ENCODE data around the gene SPG7. TPM values are rescaled to one million over a fixed set of nuclear protein-coding genes. Genes with fewer than 3 reads are reported as not detected.

The SPG7 gene
- total and polyA plus RNA-seq, 2 experiments from 2014 or later, result 108 to 222 TPM

DNA sequence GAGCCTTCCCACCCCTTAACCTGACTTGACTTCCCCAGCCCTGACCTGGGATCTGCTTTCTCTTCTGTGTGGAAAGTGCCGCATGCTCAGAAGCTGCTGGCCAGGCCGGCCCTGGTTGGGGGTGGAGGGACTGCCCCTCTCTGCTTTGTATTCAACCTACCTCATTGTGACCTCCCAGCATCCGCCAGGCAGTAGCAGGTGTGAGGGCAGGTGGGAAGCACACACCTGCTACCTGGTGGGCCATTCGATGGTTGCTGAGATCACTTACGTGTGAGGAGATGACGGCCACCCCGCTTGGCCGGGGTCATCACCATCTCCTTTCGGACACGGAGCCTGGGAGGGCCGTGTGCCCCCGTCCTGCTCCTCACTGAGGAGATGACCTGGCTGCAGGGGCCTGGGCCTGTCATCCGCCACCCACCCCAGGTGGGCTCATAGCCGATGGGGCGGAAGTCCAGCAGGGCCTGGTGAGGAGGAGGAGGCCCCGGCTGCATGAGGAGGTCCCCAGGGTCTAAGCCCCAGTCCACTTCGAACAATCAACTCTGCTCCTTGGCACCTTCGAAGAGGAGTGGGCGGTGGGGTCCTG lies 74.5 kb downstream of the SPG7 start:
- Histone ChIP-seq H3K36me3 (replicated peaks; ENCODE audit: insufficient read depth, low read depth) (no peaks in the 10 kb centered on the region), H3K4me1 (ENCODE audit: insufficient read depth) (no peaks in the 10 kb centered on the region), H4K20me1 (ENCODE audit: insufficient read depth, poor library complexity, severe bottlenecking) (no peaks in the 10 kb centered on the region), H3K27ac (peak overlapping the region; percentile 12), H3K9me3 (ENCODE audit: low read depth) (no peaks in the 10 kb centered on the region), H2AFZ (no peak overlapping the region), H3K27me3 (no peaks in the 10 kb centered on the region), H3K79me2 (no peaks in the 10 kb centered on the region), H3K9me2 (replicated peaks; ENCODE audit: insufficient read depth) (no peaks in the 10 kb centered on the region), H3K4me3 (no peak overlapping the region), H3K4me2 (no peak overlapping the region)
- WGBS (ENCODE audit: low lambda C conversion rate, missing lambda C conversion rate), result 97% methylated on average over 19 of the region's 19 CpGs
- DNase-seq (ENCODE audit: low spot score), result no peak
- TF ChIP-seq, protein P1, sequence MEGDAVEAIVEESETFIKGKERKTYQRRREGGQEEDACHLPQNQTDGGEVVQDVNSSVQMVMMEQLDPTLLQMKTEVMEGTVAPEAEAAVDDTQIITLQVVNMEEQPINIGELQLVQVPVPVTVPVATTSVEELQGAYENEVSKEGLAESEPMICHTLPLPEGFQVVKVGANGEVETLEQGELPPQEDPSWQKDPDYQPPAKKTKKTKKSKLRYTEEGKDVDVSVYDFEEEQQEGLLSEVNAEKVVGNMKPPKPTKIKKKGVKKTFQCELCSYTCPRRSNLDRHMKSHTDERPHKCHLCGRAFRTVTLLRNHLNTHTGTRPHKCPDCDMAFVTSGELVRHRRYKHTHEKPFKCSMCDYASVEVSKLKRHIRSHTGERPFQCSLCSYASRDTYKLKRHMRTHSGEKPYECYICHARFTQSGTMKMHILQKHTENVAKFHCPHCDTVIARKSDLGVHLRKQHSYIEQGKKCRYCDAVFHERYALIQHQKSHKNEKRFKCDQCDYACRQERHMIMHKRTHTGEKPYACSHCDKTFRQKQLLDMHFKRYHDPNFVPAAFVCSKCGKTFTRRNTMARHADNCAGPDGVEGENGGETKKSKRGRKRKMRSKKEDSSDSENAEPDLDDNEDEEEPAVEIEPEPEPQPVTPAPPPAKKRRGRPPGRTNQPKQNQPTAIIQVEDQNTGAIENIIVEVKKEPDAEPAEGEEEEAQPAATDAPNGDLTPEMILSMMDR (IDR thresholded peaks at IDR 0.05; ENCODE audit: poor library complexity), result no peak
- TF ChIP-seq EZH2 (IDR thresholded peaks at IDR 0.05; ENCODE audit: borderline replicate concordance) (no peak), EZH2phosphoT487 (IDR thresholded peaks at IDR 0.05; ENCODE audit: low read depth, severe bottlenecking, unreplicated experiment) (no peak)

DNA sequence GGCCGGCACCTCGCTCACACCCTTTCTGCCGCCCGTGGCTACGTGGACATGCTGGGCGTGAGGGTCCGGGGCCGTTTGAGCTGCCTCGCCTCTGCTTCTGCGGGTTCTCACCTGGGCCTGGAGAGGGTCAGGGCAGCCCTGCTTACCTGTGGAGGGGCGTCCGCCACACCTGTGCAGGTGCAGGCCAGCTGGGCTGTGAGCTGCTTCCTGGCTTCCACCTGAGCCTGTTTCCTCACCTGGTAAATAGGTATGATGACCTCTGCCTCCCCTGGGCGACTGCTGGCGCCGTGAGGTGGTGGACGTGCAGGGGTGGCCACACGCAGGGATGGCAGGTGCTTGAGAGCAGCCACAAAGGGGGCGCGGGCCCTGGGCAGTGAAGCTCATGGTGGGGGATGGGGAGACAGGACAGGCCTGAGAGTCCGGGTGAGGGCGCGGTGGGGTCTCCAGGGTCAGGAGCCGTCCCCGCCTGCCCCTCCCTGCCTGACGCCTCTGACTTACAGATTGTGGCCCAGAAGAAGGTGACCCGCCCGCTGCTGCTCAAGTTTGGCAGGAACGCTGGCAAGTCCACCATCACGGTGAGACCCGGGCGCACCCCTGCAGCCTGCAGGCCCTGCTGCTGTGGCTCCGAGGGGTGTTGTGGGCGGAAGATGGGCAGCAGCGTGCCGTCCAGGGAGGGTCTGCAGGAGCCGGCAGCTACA lies 75.1 kb downstream of the SPG7 start:
- no peak overlapping the region for H3K4me3 ChIP-seq
- no peaks in the 10 kb centered on the region for H3K36me3 ChIP-seq (replicated peaks; ENCODE audit: insufficient read depth, low read depth)
- no peak overlapping the region for H3K27ac ChIP-seq
- H3K9me2 ChIP-seq (replicated peaks; ENCODE audit: insufficient read depth), result no peaks in the 10 kb centered on the region
- WGBS (ENCODE audit: low lambda C conversion rate, missing lambda C conversion rate), result 92% methylated on average over 31 of the region's 36 CpGs
- DNase-seq (ENCODE audit: low spot score), result no peak
- TF ChIP-seq EZH2phosphoT487 (IDR thresholded peaks at IDR 0.05; ENCODE audit: low read depth, severe bottlenecking, unreplicated experiment) (no peak), EZH2 (IDR thresholded peaks at IDR 0.05; ENCODE audit: borderline replicate concordance) (no peak)
- TF ChIP-seq, protein P1 (IDR thresholded peaks at IDR 0.05; ENCODE audit: poor library complexity), result no peak
- H3K27me3 ChIP-seq, result no peaks in the 10 kb centered on the region
- no peak overlapping the region for H3K4me2 ChIP-seq
- H3K79me2 ChIP-seq, result no peaks in the 10 kb centered on the region
- no peaks in the 10 kb centered on the region for H4K20me1 ChIP-seq (ENCODE audit: insufficient read depth, poor library complexity, severe bottlenecking)
- no peak overlapping the region for H2AFZ ChIP-seq
- H3K4me1 ChIP-seq (ENCODE audit: insufficient read depth), result no peaks in the 10 kb centered on the region
- no peaks in the 10 kb centered on the region for H3K9me3 ChIP-seq (ENCODE audit: low read depth)

DNA sequence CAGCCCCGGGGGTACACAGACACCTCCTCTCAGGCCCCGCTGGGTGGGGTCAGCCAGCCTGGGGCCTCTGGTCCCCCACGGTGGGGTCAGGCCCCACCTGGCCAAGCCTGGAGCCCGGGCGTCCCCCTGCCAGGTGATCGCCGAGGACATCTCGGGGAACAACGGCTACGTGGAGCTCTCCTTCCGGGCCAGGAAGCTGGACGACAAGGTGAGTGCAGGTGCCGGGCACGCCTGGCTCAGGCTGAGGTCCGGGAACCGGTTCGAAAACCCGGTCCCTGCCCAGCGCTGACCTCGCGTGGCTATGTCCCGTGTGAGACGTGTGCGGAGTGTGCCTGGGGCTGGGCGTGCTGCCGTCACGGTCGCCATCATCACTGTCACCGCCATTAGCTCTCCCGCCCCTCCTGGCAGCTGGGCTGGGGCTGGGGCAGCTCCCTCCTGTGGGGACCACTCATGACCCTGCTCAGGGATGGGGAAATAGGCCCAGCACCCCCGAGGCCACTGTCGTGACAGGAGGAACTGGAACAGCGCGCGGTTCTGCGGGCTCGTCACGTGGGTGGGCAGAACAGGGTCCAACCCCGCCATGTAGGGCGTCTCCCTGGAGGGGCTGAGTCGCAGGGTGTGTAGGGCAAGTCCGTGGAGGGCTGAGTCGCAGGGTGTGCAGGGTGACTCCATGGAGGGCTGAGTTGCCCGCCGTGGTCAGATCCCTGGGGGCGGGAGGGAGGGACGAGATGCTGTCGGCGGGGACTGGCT lies 75.9 kb downstream of the SPG7 start:
- Histone ChIP-seq H3K27ac (no peak overlapping the region), H3K36me3 (replicated peaks; ENCODE audit: insufficient read depth, low read depth) (no peaks in the 10 kb centered on the region), H3K27me3 (no peaks in the 10 kb centered on the region), H3K9me2 (replicated peaks; ENCODE audit: insufficient read depth) (no peaks in the 10 kb centered on the region), H3K79me2 (no peaks in the 10 kb centered on the region), H3K4me2 (no peak overlapping the region), H3K4me3 (no peak overlapping the region), H3K9me3 (ENCODE audit: low read depth) (no peaks in the 10 kb centered on the region), H3K4me1 (ENCODE audit: insufficient read depth) (no peaks in the 10 kb centered on the region), H2AFZ (no peak overlapping the region), H4K20me1 (ENCODE audit: insufficient read depth, poor library complexity, severe bottlenecking) (no peaks in the 10 kb centered on the region)
- no peak for DNase-seq (ENCODE audit: low spot score)
- no peak for TF ChIP-seq EZH2 (IDR thresholded peaks at IDR 0.05; ENCODE audit: borderline replicate concordance)
- TF ChIP-seq, protein P1 (IDR thresholded peaks at IDR 0.05; ENCODE audit: poor library complexity), result no peak
- no peak for TF ChIP-seq EZH2phosphoT487 (IDR thresholded peaks at IDR 0.05; ENCODE audit: low read depth, severe bottlenecking, unreplicated experiment)
- WGBS (ENCODE audit: low lambda C conversion rate, missing lambda C conversion rate), result 94% methylated on average over 44 of the region's 49 CpGs

Data from hepatocyte (in vitro differentiated cells).